SH-SY5Y (cell line): Measurements from ENCODE around the gene PALM.

Source experiments
- GATA2 ChIP-seq: IDR thresholded peaks from 2 replicates; pipeline ENCODE4 v1.6.1; 2011; ENCODE audit warnings: mild to moderate bottlenecking, low read depth, low read length
- GATA3 ChIP-seq: IDR thresholded peaks from 2 replicates; pipeline ENCODE4 v1.6.1; 2011; ENCODE audit warnings: low read depth, mild to moderate bottlenecking, low read length, moderate library complexity

- TF ChIP-seq GATA2 = no peak
- no peak for TF ChIP-seq GATA3
These were observed 4.9 kb upstream of the PALM start for GRCh38 chr19:703651-704446.
